D721Med (cell line): ENCODE results near the gene MICU1.

Experiments
- DNase-seq: peaks from one replicate; pipeline ENCODE4 v3.0.0; 2011; ENCODE audit warnings: low spot score; ENCODE audit not compliant: insufficient read length
- FAIRE-seq: peaks from 2 replicates; lab custom pipeline; 2011; peaks lifted over from hg19 to GRCh38; lab: Jason Lieb, UNC
- CTCF ChIP-seq: IDR thresholded peaks from 2 replicates; pipeline ENCODE4 v1.5.1; 2012; ENCODE audit warnings: mild to moderate bottlenecking, control low read depth; ENCODE audit not compliant: insufficient read depth; ENCODE audit errors: missing control alignments

The MICU1 gene

GRCh38 chr10:72487521-72487920 lies 138.4 kb downstream of the MICU1 start:
- no peak for DNase-seq
- no peak for TF ChIP-seq CTCF
- FAIRE-seq = no peak

- FAIRE-seq = no peak
- no peak for DNase-seq
- TF ChIP-seq CTCF = no peak
These were observed 138.8 kb downstream of the MICU1 start for GRCh38 chr10:72487116-72487515.

GRCh38 chr10:72485701-72486100 lies 140.2 kb downstream of the MICU1 start:
- no peak for TF ChIP-seq CTCF
- DNase-seq = no peak
- no peak for FAIRE-seq

GRCh38 chr10:72484521-72484920 lies 141.4 kb downstream of the MICU1 start:
- FAIRE-seq (no peak), DNase-seq (no peak)
- TF ChIP-seq CTCF = no peak

GRCh38 chr10:72483471-72483870 lies 142.4 kb downstream of the MICU1 start:
- no peak for DNase-seq
- no peak for TF ChIP-seq CTCF
- FAIRE-seq = no peak

GRCh38 chr10:72480861-72481260 lies 145.0 kb downstream of the MICU1 start:
- TF ChIP-seq CTCF = no peak
- DNase-seq = no peak
- no peak for FAIRE-seq

- TF ChIP-seq CTCF = no peak
- no peak for FAIRE-seq
- no peak for DNase-seq
These were observed 148.4 kb downstream of the MICU1 start for GRCh38 chr10:72477463-72477862.
